GM23338 (cell line): Measurements from ENCODE around the gene TBC1D7. TPM values are rescaled to one million over a fixed set of nuclear protein-coding genes. Genes with fewer than 3 reads are reported as not detected.

Experiments used
- ATAC-seq: fragments of 200-7000 bp; cut with Tn5 transposase; 3 replicates; pipeline ENCODE4 v1.9.1; 2020
- DNase-seq: peaks from one replicate; pipeline ENCODE4 v3.0.0-alpha.2; 2015; ENCODE audit warnings: low spot score
- H2AFZ ChIP-seq: fragments of 200-600 bp; sonication (generic); 2 replicates; pipeline ENCODE4 v1.8.0; 2016; ENCODE audit warnings: antibody characterized with exemption, mild to moderate bottlenecking, moderate library complexity
- H3F3A ChIP-seq: fragments of 200-600 bp; sonication (generic); replicated peaks from 2 replicates; pipeline ENCODE4 v1.8.0; 2017; ENCODE audit warnings: antibody characterized with exemption, mixed run types, low read depth
- H3K27ac ChIP-seq: fragments of 200-600 bp; sonication (generic); 2 replicates; pipeline ENCODE4 v1.6.1; 2016; ENCODE audit warnings: low read depth
- H3K27me3 ChIP-seq: fragments of 200-600 bp; sonication (generic); 2 replicates; pipeline ENCODE4 v1.8.0; 2016; ENCODE audit warnings: mild to moderate bottlenecking, mixed run types, moderate library complexity; ENCODE audit not compliant: insufficient read depth
- H3K36me3 ChIP-seq: fragments of 200-600 bp; sonication (generic); 2 replicates; pipeline ENCODE4 v1.8.0; 2016; ENCODE audit warnings: mild to moderate bottlenecking; ENCODE audit not compliant: insufficient read depth
- H3K4me1 ChIP-seq: fragments of 200-600 bp; sonication (generic); 2 replicates; pipeline ENCODE4 v1.8.0; 2016; ENCODE audit warnings: mild to moderate bottlenecking, moderate library complexity; ENCODE audit not compliant: insufficient read depth
- H3K4me2 ChIP-seq: fragments of 200-600 bp; sonication (generic); 2 replicates; pipeline ENCODE4 v1.7.1; 2017; ENCODE audit warnings: mixed run types
- H3K4me3 ChIP-seq: fragments of 200-600 bp; sonication (generic); 2 replicates; pipeline ENCODE4 v1.6.1; 2016; ENCODE audit warnings: mixed run types
- H3K79me2 ChIP-seq: fragments of 200-600 bp; sonication (generic); replicated peaks from 2 replicates; pipeline ENCODE4 v1.8.0; 2017; ENCODE audit warnings: mild to moderate bottlenecking; ENCODE audit not compliant: insufficient read depth
- H3K9me2 ChIP-seq: fragments of 200-600 bp; sonication (generic); 2 replicates; pipeline ENCODE4 v1.8.0; 2017; ENCODE audit not compliant: insufficient read depth
- H4K20me1 ChIP-seq: fragments of 200-600 bp; sonication (generic); replicated peaks from 2 replicates; pipeline ENCODE4 v1.8.0; 2017; ENCODE audit warnings: mild to moderate bottlenecking; ENCODE audit not compliant: insufficient read depth
- H3K27ac Mint-ChIP-seq: 2 replicates; pipeline ENCODE4 v1.8.0; 2020; ENCODE audit warnings: inconsistent platforms, mild to moderate bottlenecking, moderate library complexity, mixed read lengths
- H3K27me3 Mint-ChIP-seq: 3 replicates; pipeline ENCODE4 v1.8.0; 2022; ENCODE audit warnings: low read depth, mild to moderate bottlenecking, moderate library complexity, mixed read lengths, inconsistent platforms; ENCODE audit not compliant: insufficient read depth, poor library complexity
- H3K36me3 Mint-ChIP-seq: 3 replicates; pipeline ENCODE4 v1.8.0; 2021; ENCODE audit warnings: low read depth, mild to moderate bottlenecking, inconsistent platforms, moderate library complexity, mixed read lengths
- H3K4me1 Mint-ChIP-seq: 3 replicates; pipeline ENCODE4 v1.8.0; 2020; ENCODE audit warnings: mild to moderate bottlenecking, inconsistent platforms, mixed read lengths
- H3K4me3 Mint-ChIP-seq: 3 replicates; pipeline ENCODE4 v1.8.0; 2021; ENCODE audit warnings: moderate library complexity, mild to moderate bottlenecking, inconsistent platforms, mixed read lengths
- H3K9me3 Mint-ChIP-seq: 3 replicates; pipeline ENCODE4 v1.8.0; 2020; ENCODE audit warnings: moderate library complexity, mild to moderate bottlenecking, inconsistent platforms, mixed read lengths
- CREB1 ChIP-seq: fragments of 250-450 bp; sonication (Bioruptor Pico); IDR thresholded peaks from 2 replicates; pipeline ENCODE4 v1.5.0; 2020; ENCODE audit warnings: low read depth, mild to moderate bottlenecking, moderate library complexity
- CTCF ChIP-seq, 2 experiments: fragments of 200-600 bp in 1 of 2; sonication (generic) in 1 of 2; conservative IDR thresholded peaks; 2 replicates each; pipeline versions ENCODE4 v1.5.1 to v1.6.1; 2016 to 2017; ENCODE audit warnings: antibody characterized with exemption in 2 of 2, low read depth in 2 of 2, mild to moderate bottlenecking in 2 of 2, moderate library complexity in 1 of 2
- EZH2phosphoT487 ChIP-seq: fragments of 200-600 bp; sonication (generic); IDR thresholded peaks from one replicate; pipeline ENCODE4 v1.8.1; 2018; ENCODE audit warnings: antibody characterized with exemption; ENCODE audit not compliant: unreplicated experiment
- NANOG ChIP-seq: IDR thresholded peaks from 2 replicates; pipeline ENCODE4 v1.6.1; 2016; ENCODE audit warnings: antibody characterized with exemption, borderline replicate concordance
- REST ChIP-seq: IDR thresholded peaks from one replicate; pipeline ENCODE4 v1.6.1; 2018; ENCODE audit warnings: antibody characterized with exemption; ENCODE audit not compliant: unreplicated experiment
- ZNF114 ChIP-seq: fragments of 250-450 bp; sonication (Bioruptor Pico); IDR thresholded peaks from 2 replicates; pipeline ENCODE4 v1.5.0; 2020; ENCODE audit warnings: mild to moderate bottlenecking, moderate library complexity
- ZNF331 ChIP-seq: fragments of 250-450 bp; sonication (Bioruptor Pico); IDR thresholded peaks from 2 replicates; pipeline ENCODE4 v1.5.0; 2020; ENCODE audit warnings: low read depth, mild to moderate bottlenecking, moderate library complexity
- polyA plus RNA-seq: library from polyadenylated mRNA; unstranded; fragments of >200 nt; fragmentation: Nextera tagmentation; extraction: Ambion mirVana; gene quantifications from 2 replicates; pipeline ENCODE4 v1.2.1, GENCODE V29; 2016
- total RNA-seq: library from RNA; depleted of rRNA; stranded (reverse); fragments of >200 nt; shearing (Covaris generic); gene quantifications from 2 replicates; pipeline ENCODE4 v1.2.3, GENCODE V29; 2014

The TBC1D7 gene
- total and polyA plus RNA-seq, 2 experiments from 2014 or later, result 62.0 to 70.4 TPM

- Histone ChIP-seq H2AFZ (no peak overlapping the region), H3K79me2 (no peaks in the 10 kb centered on the region), H3K4me3 (no peak overlapping the region), H3K27me3 (no peaks in the 10 kb centered on the region), H3K4me2 (peak overlapping the region; percentile 21; the same call in 1 of the 2 replicates), H3K36me3 (no peaks in the 10 kb centered on the region; the same call in 1 of the 2 replicates), H3K27ac (no peak overlapping the region), H4K20me1 (no peaks in the 10 kb centered on the region), H3K9me2 (no peaks in the 10 kb centered on the region), H3F3A (no peaks in the 10 kb centered on the region), H3K4me1 (peaks cover 10% of the 10 kb centered on the region)
- Mint-ChIP-seq H3K9me3 (no peaks in the 10 kb centered on the region), H3K4me1 (peaks cover 19% of the 10 kb centered on the region), H3K27me3 (no peaks in the 10 kb centered on the region), H3K4me3 (no peak overlapping the region), H3K36me3 (peaks cover 2% of the 10 kb centered on the region; the same call in 2 of the 3 replicates), H3K27ac (peak overlapping the region; percentile 16)
- peak; percentile 63 for ATAC-seq
- no peak for TF ChIP-seq EZH2phosphoT487
- no peak for TF ChIP-seq NANOG
- no peak for TF ChIP-seq ZNF114 (CRISPR knock-in tag)
- no peak for TF ChIP-seq ZNF331 (CRISPR knock-in tag)
- no peak for TF ChIP-seq REST
- TF ChIP-seq CREB1 (CRISPR knock-in tag), result no peak
- no peak for TF ChIP-seq CTCF (conservative IDR thresholded peaks at IDR 0.05; ENCODE audit: low read depth in 2 of 2)
- no peak for DNase-seq
Measured at GRCh38 chr6:13367396-13367795, 39.1 kb upstream of the TBC1D7 start.

- TF ChIP-seq CREB1 (CRISPR knock-in tag) (no peak), ZNF114 (CRISPR knock-in tag) (no peak)
- Histone ChIP-seq H3K27me3 (no peaks in the 10 kb centered on the region), H3K27ac (no peak overlapping the region), H3K9me2 (no peaks in the 10 kb centered on the region), H3K79me2 (no peaks in the 10 kb centered on the region), H3K4me1 (peaks cover 13% of the 10 kb centered on the region), H3K4me2 (no peak overlapping the region), H3K4me3 (no peak overlapping the region), H4K20me1 (no peaks in the 10 kb centered on the region; the same call in 1 of the 2 replicates), H3F3A (no peaks in the 10 kb centered on the region), H3K36me3 (no peaks in the 10 kb centered on the region; the same call in 1 of the 2 replicates), H2AFZ (no peak overlapping the region)
- no peak for ATAC-seq
- H3K4me1 Mint-ChIP-seq, result peaks cover 17% of the 10 kb centered on the region
- H3K36me3 Mint-ChIP-seq, result peaks cover 2% of the 10 kb centered on the region; the same call in 2 of the 3 replicates
- no peak for DNase-seq
- no peaks in the 10 kb centered on the region for H3K27me3 Mint-ChIP-seq
- H3K4me3 Mint-ChIP-seq, result no peak overlapping the region
- H3K27ac Mint-ChIP-seq, result no peak overlapping the region
- H3K9me3 Mint-ChIP-seq, result no peaks in the 10 kb centered on the region
Measured at GRCh38 chr6:13365320-13365719, 37.0 kb upstream of the TBC1D7 start.
